Uterus (tissue), 2 donors: ENCODE measurements around the gene TPRKB.

ENCODE experiments used
- POLR2A ChIP-seq, 2 donors: fragments of 450-650 bp; IDR thresholded peaks; one replicate each; pipeline ENCODE4 v1.6.1; 2016; ENCODE audit warnings: antibody characterized with exemption in 2 of 2, mild to moderate bottlenecking in 1 of 2, moderate library complexity in 1 of 2
- TF ChIP-seq, protein P1 (sequence below), 4 experiments: fragments of 200-600 bp in 2 of 4; fragments of 450-650 bp in 2 of 4; sonication (generic) in 2 of 4; IDR thresholded peaks; one replicate each; pipeline ENCODE4 v1.5.1; 2016 to 2019; ENCODE audit warnings: antibody characterized with exemption in 4 of 4, mild to moderate bottlenecking in 2 of 4, moderate library complexity in 1 of 4

DNA sequence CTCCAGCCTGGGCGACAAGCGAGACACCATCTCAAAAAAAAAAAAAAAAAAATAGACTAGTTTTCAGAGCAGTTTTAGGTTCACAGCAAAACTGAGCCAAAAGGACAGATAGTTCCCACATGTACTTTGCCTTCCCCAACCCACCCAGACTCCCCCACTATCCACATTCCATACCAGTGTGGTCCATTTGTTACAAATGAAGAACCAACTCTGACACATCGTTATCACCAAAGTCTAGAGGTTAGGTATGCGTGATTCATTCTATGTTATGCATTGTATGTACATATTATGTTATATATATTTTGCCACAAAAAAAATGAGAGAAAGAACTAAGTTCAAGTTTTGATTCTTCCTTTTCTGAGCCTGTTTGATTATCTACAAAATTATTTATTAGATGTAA, 39.2 kb upstream of the TPRKB start:
- TF ChIP-seq POLR2A (IDR thresholded peaks at IDR 0.05), result no peak
- TF ChIP-seq, protein P1, sequence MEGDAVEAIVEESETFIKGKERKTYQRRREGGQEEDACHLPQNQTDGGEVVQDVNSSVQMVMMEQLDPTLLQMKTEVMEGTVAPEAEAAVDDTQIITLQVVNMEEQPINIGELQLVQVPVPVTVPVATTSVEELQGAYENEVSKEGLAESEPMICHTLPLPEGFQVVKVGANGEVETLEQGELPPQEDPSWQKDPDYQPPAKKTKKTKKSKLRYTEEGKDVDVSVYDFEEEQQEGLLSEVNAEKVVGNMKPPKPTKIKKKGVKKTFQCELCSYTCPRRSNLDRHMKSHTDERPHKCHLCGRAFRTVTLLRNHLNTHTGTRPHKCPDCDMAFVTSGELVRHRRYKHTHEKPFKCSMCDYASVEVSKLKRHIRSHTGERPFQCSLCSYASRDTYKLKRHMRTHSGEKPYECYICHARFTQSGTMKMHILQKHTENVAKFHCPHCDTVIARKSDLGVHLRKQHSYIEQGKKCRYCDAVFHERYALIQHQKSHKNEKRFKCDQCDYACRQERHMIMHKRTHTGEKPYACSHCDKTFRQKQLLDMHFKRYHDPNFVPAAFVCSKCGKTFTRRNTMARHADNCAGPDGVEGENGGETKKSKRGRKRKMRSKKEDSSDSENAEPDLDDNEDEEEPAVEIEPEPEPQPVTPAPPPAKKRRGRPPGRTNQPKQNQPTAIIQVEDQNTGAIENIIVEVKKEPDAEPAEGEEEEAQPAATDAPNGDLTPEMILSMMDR (IDR thresholded peaks at IDR 0.05), result no peak
